GM21367 (cell line): ENCODE data around the gene RPL38.

ENCODE experiments used
- ATAC-seq: cut with Tn5 transposase; IDR thresholded peaks from one replicate; pipeline ENCODE4 v1.9.1; 2021; ENCODE audit not compliant: unreplicated experiment

Gene RPL38

GRCh38 chr17:74224959-74225725 is 21.7 kb downstream of the RPL38 start:
- ATAC-seq = no peak

GRCh38 chr17:74226252-74226651 is 22.8 kb downstream of the RPL38 start:
- no peak for ATAC-seq

GRCh38 chr17:74227271-74228080 is 24.0 kb downstream of the RPL38 start:
- ATAC-seq = no peak

- ATAC-seq = no peak
Observed at GRCh38 chr17:74228306-74228978, 25.0 kb downstream of the RPL38 start.

GRCh38 chr17:74230896-74231295 is 27.4 kb downstream of the RPL38 start:
- ATAC-seq = no peak

GRCh38 chr17:74231928-74232907 is 28.7 kb downstream of the RPL38 start:
- ATAC-seq = no peak

- ATAC-seq = no peak
Observed at GRCh38 chr17:74233937-74234336, 30.5 kb downstream of the RPL38 start.

GRCh38 chr17:74234486-74234885 is 31.0 kb downstream of the RPL38 start:
- no peak for ATAC-seq

- ATAC-seq = no peak
Observed at GRCh38 chr17:74235040-74235581, 31.6 kb downstream of the RPL38 start.

- ATAC-seq = no peak
Observed at GRCh38 chr17:74235911-74236371, 32.5 kb downstream of the RPL38 start.

GRCh38 chr17:74237321-74237720 is 33.8 kb downstream of the RPL38 start:
- no peak for ATAC-seq

GRCh38 chr17:74239172-74239571 is 35.7 kb downstream of the RPL38 start:
- ATAC-seq = no peak

- ATAC-seq = no peak
Observed at GRCh38 chr17:74240618-74241205, 37.2 kb downstream of the RPL38 start.

GRCh38 chr17:74241431-74241830 is 38.0 kb downstream of the RPL38 start:
- no peak for ATAC-seq

- ATAC-seq = no peak
Observed at GRCh38 chr17:74241847-74242246, 38.4 kb downstream of the RPL38 start.

GRCh38 chr17:74243013-74243755 is 39.7 kb downstream of the RPL38 start:
- ATAC-seq = no peak

GRCh38 chr17:74244128-74244527 is 40.6 kb downstream of the RPL38 start:
- ATAC-seq = no peak

- no peak for ATAC-seq
Observed at GRCh38 chr17:74244548-74244947, 41.1 kb downstream of the RPL38 start.
